Measurements from ENCODE around the gene PRF1.

DNA sequence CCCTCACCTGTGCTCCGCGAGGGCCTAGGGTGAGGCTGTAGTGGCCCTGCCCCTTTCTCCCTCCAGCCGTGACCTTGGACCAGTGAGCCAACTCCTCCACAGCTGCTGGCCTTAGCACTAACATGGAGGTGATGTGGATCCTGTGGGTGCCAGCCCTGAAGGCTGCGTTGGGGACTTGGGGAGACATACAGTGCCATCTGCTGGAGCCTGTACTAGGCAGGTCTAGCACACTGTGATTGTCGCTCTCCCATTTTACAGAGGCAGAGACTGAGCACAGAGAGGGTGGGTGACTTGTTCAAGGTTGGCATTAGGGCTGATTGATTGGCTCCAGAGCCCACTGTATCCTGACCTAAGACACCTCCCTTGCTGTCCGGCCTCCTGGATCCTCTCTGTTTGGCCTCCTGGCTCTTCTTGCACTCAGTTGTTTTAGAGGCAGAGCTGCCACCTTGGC lies 37.6 kb downstream of the PRF1 start:
- TF ChIP-seq TAF1 (IDR thresholded peaks at IDR 0.05; ENCODE audit: borderline replicate concordance, insufficient read depth, low read length) (no peak), POLR2AphosphoS5 (IDR thresholded peaks at IDR 0.05; ENCODE audit: low read depth, low read length) (no peak)

All from PFSK-1 (cell line).